A673 (cell line): ENCODE results near the gene PCLO. TPM values are rescaled to one million over a fixed set of nuclear protein-coding genes. Genes with fewer than 3 reads are reported as not detected.

Experiments
- BruUV-seq: library from RNA; stranded (reverse); fragments of 400-500 nt; replicated peaks from 2 replicates; lab custom pipeline; 2021; lab: Mats Ljungman, UMichigan
- CTCF ChIA-PET: fragments of 300-600 bp; sonication (Branson Sonifier 250); formaldehyde crosslinking; loops from one replicate; lab custom pipeline; 2022; ENCODE audit warnings: antibody characterized with exemption; lab: Charles Lee
- POLR2A ChIA-PET: fragments of 300-600 bp; sonication (Branson Sonifier 250); formaldehyde crosslinking; loops from one replicate; lab custom pipeline; 2022; ENCODE audit warnings: antibody characterized with exemption; ENCODE audit not compliant: low non-redundant PET; lab: Charles Lee
- DNase-seq: peaks from one replicate; pipeline ENCODE4 v3.0.0-alpha.2; 2015; ENCODE audit warnings: low spot score
- H3K27ac ChIP-seq: fragments of 200-600 bp; sonication (generic); 2 replicates; pipeline ENCODE4 v1.5.1; 2016; ENCODE audit warnings: mixed run types, low read depth, mild to moderate bottlenecking, mixed read lengths, antibody characterized with exemption, low read length; ENCODE audit not compliant: poor library complexity, severe bottlenecking
- H3K27me3 ChIP-seq: fragments of 200-600 bp; sonication (generic); replicated peaks from 2 replicates; pipeline ENCODE4 v1.6.1; 2017; ENCODE audit warnings: mixed run types, low read depth, mild to moderate bottlenecking, mixed read lengths, antibody characterized with exemption, low read length; ENCODE audit not compliant: insufficient read depth, poor library complexity
- H3K36me3 ChIP-seq: fragments of 200-600 bp; sonication (generic); 2 replicates; pipeline ENCODE4 v1.6.1; 2016; ENCODE audit warnings: mixed run types, mild to moderate bottlenecking, mixed read lengths, antibody characterized with exemption, low read length; ENCODE audit not compliant: insufficient read depth, poor library complexity, severe bottlenecking
- H3K4me1 ChIP-seq: fragments of 200-600 bp; sonication (generic); 2 replicates; pipeline ENCODE4 v1.6.1; 2017; ENCODE audit warnings: mixed run types, mild to moderate bottlenecking, mixed read lengths, antibody characterized with exemption, low read length; ENCODE audit not compliant: insufficient read depth, poor library complexity, severe bottlenecking
- H3K4me3 ChIP-seq: fragments of 200-600 bp; sonication (generic); 2 replicates; pipeline ENCODE4 v1.5.1; 2016; ENCODE audit warnings: low read depth, mixed run types, mild to moderate bottlenecking, mixed read lengths, low read length; ENCODE audit not compliant: poor library complexity, severe bottlenecking
- H3K9me3 ChIP-seq: fragments of 200-600 bp; sonication (generic); 2 replicates; pipeline ENCODE4 v1.6.1; 2016; ENCODE audit warnings: mixed run types, low read depth, mild to moderate bottlenecking, mixed read lengths, antibody characterized with exemption, low read length; ENCODE audit not compliant: poor library complexity, severe bottlenecking
- CTCF ChIP-seq: fragments of 300-800, 200-600 bp; sonication (generic); conservative IDR thresholded peaks from 2 replicates; pipeline ENCODE4 v1.5.1; 2017; ENCODE audit warnings: low read depth, mild to moderate bottlenecking, antibody characterized with exemption, low read length, moderate library complexity, mixed read lengths
- EZH2 ChIP-seq: fragments of 200-600 bp; sonication (generic); IDR thresholded peaks from 2 replicates; pipeline ENCODE4 v1.6.1; 2017; ENCODE audit warnings: borderline replicate concordance, low read depth, mild to moderate bottlenecking, mixed read lengths, antibody characterized with exemption, low read length; ENCODE audit not compliant: poor library complexity, severe bottlenecking
- intact Hi-C: fragments of 100-400 bp; cut with micrococcal nuclease; formaldehyde crosslinking; loops from one replicate; pipeline ENCODE4 v1.10.0; 2022; ENCODE audit not compliant: unreplicated experiment
- total RNA-seq: library from RNA; stranded (reverse); gene quantifications from 2 replicates; pipeline ENCODE4 v1.2.3, GENCODE V29; 2021

Gene PCLO
- total RNA-seq, 1 experiment from 2014 or later, result 2.1 TPM

GRCh38 chr7:82926477-82926876 lies 236.2 kb downstream of the PCLO start:
- Histone ChIP-seq H3K9me3 (no peaks in the 10 kb centered on the region), H3K4me3 (no peak overlapping the region), H3K27ac (no peak overlapping the region), H3K4me1 (no peaks in the 10 kb centered on the region), H3K36me3 (no peaks in the 10 kb centered on the region), H3K27me3 (no peaks in the 10 kb centered on the region)
- no peak for TF ChIP-seq CTCF
- TF ChIP-seq EZH2, result no peak
- BruUV-seq, result no TSS peak
- CTCF ChIA-PET, result no interaction called here
- intact Hi-C loops, result no loop called here
- DNase-seq, result no peak
- POLR2A ChIA-PET, result no interaction called here

DNA sequence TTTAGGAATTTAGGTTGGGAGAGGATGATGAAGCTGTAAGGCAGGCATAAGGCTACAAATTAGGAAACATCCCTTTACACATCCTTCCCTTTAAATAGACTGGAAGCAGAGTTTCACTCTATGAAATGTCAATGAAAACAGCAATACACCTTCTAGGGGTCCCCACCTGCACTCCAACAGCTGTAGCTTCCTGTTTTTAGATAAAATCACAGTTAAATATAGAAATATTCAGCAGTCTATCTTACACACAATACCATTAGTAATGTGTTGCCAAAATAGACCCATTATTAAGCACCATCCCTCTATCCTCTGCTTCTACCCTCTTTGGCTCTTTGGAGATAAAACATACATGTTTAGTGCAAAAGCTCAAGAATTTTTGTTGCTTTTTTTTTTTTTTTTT lies 237.4 kb downstream of the PCLO start:
- Histone ChIP-seq H3K27ac (no peak overlapping the region), H3K27me3 (peaks cover 2% of the 10 kb centered on the region), H3K4me1 (no peaks in the 10 kb centered on the region), H3K4me3 (no peak overlapping the region), H3K9me3 (no peaks in the 10 kb centered on the region), H3K36me3 (no peaks in the 10 kb centered on the region)
- DNase-seq, result no peak
- CTCF ChIA-PET, result no interaction called here
- BruUV-seq, result no TSS peak
- POLR2A ChIA-PET, result interaction anchor here (0.7 kb wide), 1 partner anchor 84 kb away, joined by 13 read pairs; no protein-coding TSS in a partner anchor
- intact Hi-C loops, result no loop called here
- no peak for TF ChIP-seq CTCF
- no peak for TF ChIP-seq EZH2

DNA sequence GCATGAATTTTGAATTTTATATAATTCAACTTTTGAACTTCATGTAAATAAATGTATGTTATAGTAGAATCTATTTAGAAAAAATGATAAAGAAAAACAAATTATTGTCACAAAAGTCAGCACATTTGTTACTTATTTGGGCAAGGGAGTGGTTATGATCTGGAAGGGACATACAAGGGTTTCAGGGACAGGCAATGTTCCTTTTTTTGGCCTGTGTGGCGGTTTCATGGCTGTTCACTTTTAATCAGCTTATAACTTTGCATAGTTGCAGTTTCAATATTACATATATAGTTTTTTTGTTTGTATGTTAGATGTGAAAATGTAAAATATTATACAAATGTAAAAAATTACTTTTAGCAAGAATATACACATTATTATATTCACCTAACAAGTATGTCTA lies 256.2 kb downstream of the PCLO start:
- POLR2A ChIA-PET, result no interaction called here
- no peak for TF ChIP-seq CTCF
- no peak for TF ChIP-seq EZH2
- Histone ChIP-seq H3K27ac (no peak overlapping the region), H3K36me3 (no peaks in the 10 kb centered on the region), H3K27me3 (no peaks in the 10 kb centered on the region), H3K4me3 (no peak overlapping the region), H3K9me3 (no peaks in the 10 kb centered on the region), H3K4me1 (no peaks in the 10 kb centered on the region)
- BruUV-seq, result no TSS peak
- DNase-seq, result no peak
- CTCF ChIA-PET, result no interaction called here
- intact Hi-C loops, result no loop called here
